LoVo (cell line): ENCODE measurements around the gene AVPI1.
"Not testable (repeated sequence)": the region's sequence is repeated elsewhere in the genome, so short reads cannot be mapped to it uniquely, and the experiment has no call there.

ENCODE experiments used
- DNase-seq: peaks from one replicate; pipeline ENCODE4 v3.0.0-alpha.2; 2016; ENCODE audit warnings: low spot score

AVPI1 gene

DNA sequence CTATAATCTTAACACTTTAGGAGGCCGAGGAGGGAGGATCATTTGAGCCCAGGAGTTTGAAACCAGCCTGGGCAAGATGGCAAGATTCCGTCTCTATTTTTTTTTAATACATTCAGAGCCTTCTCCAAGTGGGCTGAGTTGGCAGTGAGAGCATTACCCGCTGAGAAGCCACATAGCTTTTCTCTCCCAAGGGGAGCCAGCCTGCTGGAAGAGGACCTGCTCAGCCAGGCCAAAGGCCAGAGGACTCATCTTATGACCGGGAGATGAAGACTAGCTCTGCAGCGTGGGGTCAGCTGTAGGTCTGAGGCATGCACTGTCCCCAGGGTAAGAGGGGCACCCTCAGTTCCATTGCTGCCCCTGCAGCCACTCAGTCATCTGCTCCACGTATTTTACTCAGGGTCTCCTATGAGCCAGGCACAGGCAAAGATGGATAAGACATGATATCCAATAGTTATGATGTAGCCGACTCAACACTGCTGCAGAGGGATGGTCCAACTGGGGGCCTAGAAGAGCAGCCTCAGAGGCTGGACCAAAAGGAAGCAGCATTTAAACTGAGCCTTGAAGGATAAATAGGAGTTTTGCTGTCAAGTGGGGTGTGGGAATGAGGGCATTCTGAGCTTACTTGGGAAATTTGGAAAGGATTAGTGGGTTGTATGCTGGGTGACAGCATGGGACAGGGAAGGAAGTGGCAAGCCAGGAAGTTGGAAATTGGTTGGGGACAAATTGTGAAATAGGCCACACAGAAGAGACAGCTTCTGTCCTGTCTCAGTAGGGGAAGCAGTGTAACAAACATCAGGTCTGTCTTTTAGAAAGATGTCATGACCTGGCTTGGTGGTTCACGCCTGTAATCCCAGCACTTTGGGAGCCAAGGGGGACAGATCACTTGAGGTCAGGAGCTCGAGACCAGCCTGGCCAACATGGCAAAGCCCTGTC lies 24.9 kb upstream of the AVPI1 start:
- no peak for DNase-seq

GRCh38 chr10:97708976-97709946 lies 22.2 kb upstream of the AVPI1 start:
- peak; percentile 60 for DNase-seq

- DNase-seq = no peak
Measured at GRCh38 chr10:97708167-97708566, 21.1 kb upstream of the AVPI1 start.

GRCh38 chr10:97707134-97707861 lies 20.3 kb upstream of the AVPI1 start:
- DNase-seq = no peak

DNA sequence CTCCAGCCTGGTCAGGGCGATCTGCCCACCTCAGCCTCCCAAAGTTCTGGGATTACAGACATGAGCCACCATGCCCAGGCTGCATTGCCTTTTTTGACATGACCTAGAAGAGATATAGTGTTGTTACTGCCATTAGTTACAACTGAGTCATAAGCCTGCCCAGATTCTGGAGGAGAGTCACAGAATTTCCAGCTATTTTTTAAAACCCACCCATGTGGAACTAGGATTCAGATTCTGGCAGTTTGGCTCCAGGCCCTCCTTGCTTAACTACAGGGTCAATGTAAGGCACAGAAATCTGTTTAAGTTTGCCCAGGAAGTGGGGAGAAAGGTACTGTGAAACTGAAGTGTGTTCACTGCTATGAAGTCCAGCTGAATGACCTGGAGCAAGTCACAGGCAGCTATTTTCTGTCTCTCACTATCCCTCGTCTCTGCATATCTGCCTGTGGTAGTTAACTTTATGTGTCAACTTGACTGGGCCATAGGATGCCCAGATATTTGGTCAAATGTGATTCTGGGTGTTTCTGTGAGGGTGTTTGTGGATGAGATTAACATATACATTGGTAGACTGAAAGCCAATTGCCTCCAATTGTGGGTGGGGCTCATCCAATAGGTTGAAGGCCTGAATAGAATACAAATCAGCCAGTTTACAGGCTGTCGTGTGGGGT lies 18.1 kb upstream of the AVPI1 start:
- no peak for DNase-seq

- no peak for DNase-seq
Measured at GRCh38 chr10:97704341-97704740, 17.3 kb upstream of the AVPI1 start.

DNA sequence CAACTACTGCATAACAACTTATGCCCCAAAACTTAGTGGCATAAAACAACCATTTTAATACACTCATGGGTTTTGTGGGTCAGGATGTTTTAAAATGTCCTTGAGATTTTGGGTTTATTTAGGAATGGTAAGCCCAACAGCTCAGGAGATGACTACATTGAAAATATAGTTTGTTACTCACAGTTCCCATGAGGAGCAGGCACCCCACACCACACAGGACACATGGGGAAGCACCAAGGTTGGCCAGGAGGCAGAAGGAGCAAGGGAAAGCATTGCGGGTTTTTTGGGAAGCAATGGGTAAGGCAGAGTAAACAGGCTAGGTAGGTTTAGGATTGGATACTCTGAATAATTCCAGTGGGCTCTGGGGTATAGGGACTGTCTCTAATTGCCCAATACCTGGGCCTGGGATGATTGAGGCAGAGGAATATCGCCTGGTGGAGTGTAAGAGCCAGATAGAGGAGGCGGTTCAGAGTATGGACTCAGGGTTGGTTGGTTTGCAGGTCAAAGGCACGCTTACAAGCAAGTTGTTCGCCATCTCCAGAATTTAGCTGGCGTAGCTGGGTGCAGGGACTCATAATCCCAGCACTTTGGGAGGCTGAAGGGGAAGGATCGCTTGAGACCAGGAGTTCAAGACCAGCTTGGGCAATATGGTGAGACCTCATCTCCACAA lies 16.5 kb upstream of the AVPI1 start:
- DNase-seq = no peak

- peak; percentile 73 for DNase-seq
Measured at GRCh38 chr10:97701438-97702069, 14.5 kb upstream of the AVPI1 start.

DNA sequence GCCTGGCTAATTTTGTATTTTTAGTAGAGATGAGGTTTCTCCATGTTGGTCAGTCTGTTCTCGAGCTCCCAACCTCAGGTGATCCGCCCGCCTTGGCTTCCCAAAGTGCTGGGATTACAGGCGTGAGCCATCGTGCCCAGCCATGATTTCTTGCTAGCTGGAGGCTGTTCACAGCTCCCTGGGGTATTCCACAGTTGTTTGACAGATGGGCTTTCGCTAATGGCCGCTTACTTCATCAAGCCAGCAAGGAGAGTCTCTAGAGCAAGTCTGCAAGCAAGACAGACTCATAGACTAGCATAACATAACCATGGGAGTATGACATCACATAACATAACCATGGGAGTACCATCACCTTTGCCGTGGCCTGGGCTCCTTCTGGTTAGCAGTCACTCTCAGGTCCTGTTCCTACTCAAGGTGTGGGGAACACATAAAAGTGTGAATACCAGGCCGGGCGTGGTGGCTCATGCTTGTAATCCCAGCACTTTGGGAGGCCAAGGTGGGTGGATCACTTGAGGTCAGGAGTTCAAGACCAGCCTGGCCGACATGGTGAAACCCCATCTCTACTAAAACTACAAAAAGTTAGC lies 11.1 kb upstream of the AVPI1 start:
- DNase-seq = not testable (repeated sequence)

DNA sequence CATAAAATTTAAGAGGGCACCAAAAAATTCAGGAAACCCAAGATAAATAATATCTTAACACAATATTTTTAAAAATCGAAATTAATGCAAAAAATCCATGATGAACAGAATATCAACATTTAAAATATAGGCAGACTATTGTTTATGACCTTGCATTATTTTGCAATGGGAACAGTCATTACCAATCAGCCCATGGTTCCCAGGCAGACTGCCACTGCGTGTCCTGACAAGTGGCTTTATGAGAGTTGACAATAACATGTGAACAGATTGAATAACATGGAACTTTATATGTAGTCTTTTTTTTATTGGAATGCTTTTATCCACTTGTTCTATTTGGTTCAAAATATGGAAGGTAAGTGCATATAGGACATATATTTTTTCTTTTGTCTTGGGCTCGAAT lies 3.1 kb upstream of the AVPI1 start:
- no peak for DNase-seq

GRCh38 chr10:97689559-97690020 lies 2.5 kb upstream of the AVPI1 start:
- DNase-seq = peak; percentile 52

GRCh38 chr10:97687785-97688781 lies 1.0 kb upstream of the AVPI1 start:
- no peak for DNase-seq

DNA sequence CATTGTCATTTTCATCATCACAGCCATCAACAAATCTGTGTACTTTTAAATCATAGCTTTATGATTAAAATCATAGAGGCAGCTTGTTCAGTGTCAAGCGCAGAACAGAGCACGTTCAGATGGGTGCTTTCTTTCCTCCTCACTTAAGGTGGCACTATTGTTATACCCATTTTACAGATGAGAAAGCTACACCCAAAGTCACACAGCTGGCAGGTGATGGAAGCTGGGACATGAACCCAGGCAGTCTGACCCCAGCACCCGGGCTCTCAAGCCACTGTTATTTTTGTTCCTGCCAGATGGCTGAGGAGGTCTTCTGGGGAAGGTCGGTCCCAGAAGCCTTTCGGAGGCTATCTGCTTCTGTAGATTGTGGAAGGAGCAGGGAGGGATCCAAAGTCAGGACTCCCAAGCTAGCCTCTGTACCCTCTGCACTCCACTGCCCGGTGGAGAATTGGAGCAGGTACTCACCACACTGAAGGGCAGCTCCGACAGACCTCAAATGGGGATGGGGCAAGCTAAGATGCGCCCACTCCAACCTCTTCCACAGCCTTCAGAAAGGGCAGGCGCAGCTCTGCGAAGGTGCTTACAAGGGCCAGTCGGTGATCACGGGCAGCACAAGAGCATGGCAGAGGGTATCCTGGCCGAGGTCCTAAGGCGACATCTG lies 610 bp downstream of the AVPI1 start:
- no peak for DNase-seq

GRCh38 chr10:97685395-97685958 lies 1.6 kb downstream of the AVPI1 start:
- DNase-seq = no peak

GRCh38 chr10:97684866-97685394 lies 2.1 kb downstream of the AVPI1 start:
- DNase-seq = no peak

GRCh38 chr10:97684368-97684713 lies 2.7 kb downstream of the AVPI1 start:
- DNase-seq = not testable (repeated sequence)

DNA sequence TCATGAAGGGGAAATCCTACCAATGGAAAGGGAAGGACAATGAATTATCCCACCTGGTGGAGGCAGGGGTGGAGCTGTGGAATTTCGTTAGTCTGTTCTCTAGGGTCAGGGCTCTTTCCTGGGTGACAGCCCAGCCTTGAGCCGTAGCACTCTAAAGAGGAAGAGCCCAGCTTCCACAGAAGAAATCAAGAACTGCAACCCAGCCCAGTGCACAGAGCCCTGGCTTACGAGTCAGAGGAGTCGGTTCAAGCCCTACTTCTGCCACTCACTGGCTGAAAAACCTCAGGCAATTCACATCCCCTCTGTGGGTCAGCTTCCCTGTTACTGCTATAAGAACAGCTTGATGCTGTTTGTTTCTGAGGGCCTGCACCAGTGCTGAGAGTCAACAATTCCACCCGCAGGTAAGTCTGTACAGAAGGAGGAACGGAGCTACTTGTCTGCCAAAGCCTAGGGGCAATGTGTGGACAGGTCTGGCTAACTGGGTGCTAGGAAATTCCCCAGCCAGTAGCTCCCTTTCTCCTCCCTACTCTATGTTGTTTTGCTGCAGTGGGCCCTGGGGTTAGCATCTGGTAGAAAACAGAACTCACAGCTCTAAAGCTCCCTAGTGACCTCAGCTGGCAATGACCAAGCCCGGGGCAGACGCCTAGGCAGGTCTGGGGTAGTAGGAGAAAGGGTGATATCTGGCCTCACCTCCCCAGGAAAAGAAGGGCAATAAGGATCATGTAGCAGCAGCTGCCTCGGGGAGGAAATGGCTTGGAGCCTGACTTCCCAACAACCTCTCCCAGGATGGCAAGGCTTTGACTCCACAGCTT lies 3.3 kb downstream of the AVPI1 start:
- no peak for DNase-seq
